IPS-18c (cell line): ENCODE results near the gene CSTB.

ENCODE experiments used
- H3K4me3 ChIP-seq: 2 replicates; pipeline ENCODE4 v1.7.0; 2013; ENCODE audit warnings: low read depth, mild to moderate bottlenecking, low read length, moderate library complexity; ENCODE audit not compliant: insufficient read depth
- H3K9me3 ChIP-seq: one replicate; pipeline ENCODE4 v1.6.1; 2013; ENCODE audit warnings: mild to moderate bottlenecking, low read length, moderate library complexity; ENCODE audit not compliant: control insufficient read depth, insufficient read depth

Gene CSTB

GRCh38 chr21:43800124-43800523 lies 24.0 kb upstream of the CSTB start:
- Histone ChIP-seq H3K4me3 (no peak overlapping the region), H3K9me3 (peaks cover 4% of the 10 kb centered on the region)

- H3K4me3 ChIP-seq: no peak overlapping the region
These were observed 23.3 kb upstream of the CSTB start for GRCh38 chr21:43799301-43799840.

GRCh38 chr21:43797925-43798715 lies 22.0 kb upstream of the CSTB start:
- H3K4me3 ChIP-seq: no peak overlapping the region
- peaks cover 4% of the 10 kb centered on the region for H3K9me3 ChIP-seq

More at GRCh38 chr21:43799301-43799840, 23.3 kb upstream of the CSTB start:
- H3K9me3 ChIP-seq: peaks cover 4% of the 10 kb centered on the region

- peaks cover 4% of the 10 kb centered on the region for H3K9me3 ChIP-seq
- no peak overlapping the region for H3K4me3 ChIP-seq
These were observed 21.3 kb upstream of the CSTB start for GRCh38 chr21:43797415-43797814.

- H3K9me3 ChIP-seq: peaks cover 4% of the 10 kb centered on the region
- H3K4me3 ChIP-seq: no peak overlapping the region
These were observed 18.7 kb upstream of the CSTB start for GRCh38 chr21:43794857-43795256.

GRCh38 chr21:43794311-43794710 lies 18.2 kb upstream of the CSTB start:
- H3K9me3 ChIP-seq: peaks cover 2% of the 10 kb centered on the region
- H3K4me3 ChIP-seq: no peak overlapping the region

GRCh38 chr21:43793243-43793642 lies 17.1 kb upstream of the CSTB start:
- Histone ChIP-seq H3K9me3 (no peaks in the 10 kb centered on the region), H3K4me3 (no peak overlapping the region)

GRCh38 chr21:43792406-43792805 lies 16.3 kb upstream of the CSTB start:
- Histone ChIP-seq H3K9me3 (no peaks in the 10 kb centered on the region), H3K4me3 (no peak overlapping the region)

GRCh38 chr21:43790010-43790524 lies 14.0 kb upstream of the CSTB start:
- H3K4me3 ChIP-seq: peak overlapping the region; percentile 88
- H3K9me3 ChIP-seq: no peaks in the 10 kb centered on the region

- no peaks in the 10 kb centered on the region for H3K9me3 ChIP-seq
- H3K4me3 ChIP-seq: peak within 1 kb of the TSS; percentile 88
These were observed 13.3 kb upstream of the CSTB start, which contains the start of gene RRP1 for GRCh38 chr21:43789276-43790009. Gene RRP1, plus strand, starts transcription at chr21:43789577. Its CDS starts 53 bp downstream, at chr21:43789630.

- H3K4me3 ChIP-seq: no peak overlapping the region
- H3K9me3 ChIP-seq: no peaks in the 10 kb centered on the region
These were observed 10.8 kb upstream of the CSTB start for GRCh38 chr21:43786807-43787440.

GRCh38 chr21:43786300-43786806 lies 10.2 kb upstream of the CSTB start:
- no peaks in the 10 kb centered on the region for H3K9me3 ChIP-seq
- no peak overlapping the region for H3K4me3 ChIP-seq

GRCh38 chr21:43785134-43785533 lies 9.0 kb upstream of the CSTB start:
- H3K4me3 ChIP-seq: no peak overlapping the region
- H3K9me3 ChIP-seq: no peaks in the 10 kb centered on the region

GRCh38 chr21:43783098-43783700 lies 7.1 kb upstream of the CSTB start:
- Histone ChIP-seq H3K9me3 (no peaks in the 10 kb centered on the region), H3K4me3 (no peak overlapping the region)

- H3K4me3 ChIP-seq: no peak overlapping the region
These were observed 6.5 kb upstream of the CSTB start for GRCh38 chr21:43782431-43783097.

GRCh38 chr21:43781846-43782245 lies 5.7 kb upstream of the CSTB start:
- Histone ChIP-seq H3K4me3 (no peak overlapping the region), H3K9me3 (no peaks in the 10 kb centered on the region)

More at GRCh38 chr21:43782431-43783097, 6.5 kb upstream of the CSTB start:
- no peaks in the 10 kb centered on the region for H3K9me3 ChIP-seq
